GM12878 (cell line): ENCODE measurements around the gene ZYG11A. TPM values are rescaled to one million over a fixed set of nuclear protein-coding genes. Genes with fewer than 3 reads are reported as not detected.

Experiments
- ATAC-seq: fragments of 200-7000 bp; cut with Tn5 transposase; 3 replicates; pipeline ENCODE4 v1.9.1; 2020; ENCODE audit warnings: mild to moderate bottlenecking, moderate library complexity
- BruUV-seq: library from RNA; stranded (reverse); fragments of 400-500 nt; replicated peaks from 2 replicates; lab custom pipeline; 2021; lab: Mats Ljungman, UMichigan
- CTCF ChIA-PET: fragments of 300-600 bp; sonication (Branson Sonifier 250); formaldehyde crosslinking; extraction: SDS; loops from one replicate; lab custom pipeline; 2021; ENCODE audit warnings: inconsistent platforms; lab: Yijun Ruan, JAX
- POLR2A ChIA-PET: fragments of 350-600 bp; formaldehyde crosslinking; extraction: SDS; loops from one replicate; lab custom pipeline; 2021; ENCODE audit warnings: inconsistent platforms; lab: Charles Lee
- RAD21 ChIA-PET: fragments of 300-600 bp; sonication (Branson Sonifier 250); formaldehyde crosslinking; loops from one replicate; lab custom pipeline; 2023; ENCODE audit warnings: antibody characterized with exemption; ENCODE audit not compliant: unreplicated experiment; lab: Charles Lee
- SMC1A ChIA-PET: fragments of 300-600 bp; sonication (Branson Sonifier 250); formaldehyde crosslinking; loops from one replicate; lab custom pipeline; 2023; ENCODE audit not compliant: unreplicated experiment, uncharacterized antibody; lab: Charles Lee
- DNase-seq: peaks from one replicate; pipeline ENCODE4 v3.0.0-alpha.2; 2011; ENCODE audit warnings: low read depth, low spot score
- FAIRE-seq: peaks from 3 replicates; lab custom pipeline; 2011; peaks lifted over from hg19 to GRCh38; lab: Jason Lieb, UNC
- H2AFZ ChIP-seq: 2 replicates; pipeline ENCODE4 v1.6.0; 2011; ENCODE audit warnings: low read depth, low read length, control low read depth; ENCODE audit not compliant: control insufficient read depth
- H3K27ac ChIP-seq: 2 replicates; pipeline ENCODE4 v1.5.1; 2011; ENCODE audit warnings: control low read depth; ENCODE audit not compliant: control insufficient read depth, insufficient read depth
- H3K27me3 ChIP-seq, 2 experiments: replicated peaks in 1 of 2; 2 replicates each; pipeline versions ENCODE4 v1.6.0 to v1.6.1; 2011; ENCODE audit warnings: low read length in 1 of 2; ENCODE audit not compliant: control insufficient read depth in 2 of 2, insufficient read depth in 2 of 2
- H3K36me3 ChIP-seq, 2 experiments: 2 replicates each; pipeline ENCODE4 v1.5.1; 2011; ENCODE audit warnings: low read length in 1 of 2; ENCODE audit not compliant: control insufficient read depth in 2 of 2, insufficient read depth in 2 of 2
- H3K4me1 ChIP-seq: 2 replicates; pipeline ENCODE4 v1.6.1; 2011; ENCODE audit warnings: mild to moderate bottlenecking, low read length, moderate library complexity, mixed read lengths; ENCODE audit not compliant: control insufficient read depth, insufficient read depth
- H3K4me2 ChIP-seq: 2 replicates; pipeline ENCODE4 v1.6.0; 2011; ENCODE audit warnings: control low read depth; ENCODE audit not compliant: control insufficient read depth, insufficient read depth
- H3K4me3 ChIP-seq: fragments of 200-600 bp; sonication (generic); 2 replicates; pipeline ENCODE4 v1.5.1; 2016
- H3K79me2 ChIP-seq: 2 replicates; pipeline ENCODE4 v1.6.0; 2011; ENCODE audit warnings: low read length; ENCODE audit not compliant: control insufficient read depth, insufficient read depth
- H3K9ac ChIP-seq: 2 replicates; pipeline ENCODE4 v1.8.0; 2011; ENCODE audit warnings: low read length, control low read depth, mixed read lengths; ENCODE audit not compliant: control insufficient read depth, insufficient read depth
- H3K9me3 ChIP-seq: replicated peaks from 3 replicates; pipeline ENCODE4 v1.5.1; 2011; ENCODE audit warnings: mild to moderate bottlenecking, low read length; ENCODE audit not compliant: control insufficient read depth, insufficient read depth
- H4K20me1 ChIP-seq: 2 replicates; pipeline ENCODE4 v1.6.0; 2011; ENCODE audit not compliant: control insufficient read depth, insufficient read depth
- CHD1 ChIP-seq: IDR thresholded peaks from 2 replicates; pipeline ENCODE4 v1.6.1; 2012; ENCODE audit warnings: low read depth, low read length, improper control_type of control experiment
- CREB1 ChIP-seq: IDR thresholded peaks from 2 replicates; pipeline ENCODE4 v1.6.1; 2012; ENCODE audit warnings: low read depth, mild to moderate bottlenecking, inconsistent platforms
- CTCF ChIP-seq, 3 experiments: IDR thresholded peaks in 2 of 3; conservative IDR thresholded peaks in 1 of 3; 2 replicates each; pipeline ENCODE4 v1.5.1; 2011; ENCODE audit warnings: low read depth in 3 of 3, low read length in 3 of 3, mild to moderate bottlenecking in 3 of 3, control low read depth in 2 of 3, moderate library complexity in 2 of 3, inconsistent platforms in 1 of 3, mixed read lengths in 1 of 3; ENCODE audit not compliant: control insufficient read depth in 2 of 3, insufficient read depth in 1 of 3; ENCODE audit errors: extremely low read depth in 1 of 3
- E4F1 ChIP-seq: fragments of 450-650 bp; IDR thresholded peaks from 2 replicates; pipeline ENCODE4 v1.6.1; 2018; ENCODE audit warnings: borderline replicate concordance, mild to moderate bottlenecking; ENCODE audit not compliant: partially characterized antibody
- HSF1 ChIP-seq: fragments of 150-350 bp; IDR thresholded peaks from 2 replicates; pipeline ENCODE4 v1.6.1; 2014; ENCODE audit warnings: mild to moderate bottlenecking, low read depth, low read length
- JUNB ChIP-seq: IDR thresholded peaks from 2 replicates; pipeline ENCODE4 v1.6.1; 2016; ENCODE audit warnings: antibody characterized with exemption, mild to moderate bottlenecking
- LARP7 ChIP-seq: fragments of 450-650 bp; IDR thresholded peaks from 2 replicates; pipeline ENCODE4 v1.6.1; 2017; ENCODE audit warnings: mild to moderate bottlenecking
- PRDM15 ChIP-seq: fragments of 450-650 bp; formaldehyde crosslinking; IDR thresholded peaks from 2 replicates; pipeline ENCODE4 v1.4.0; 2020; ENCODE audit warnings: mild to moderate bottlenecking, moderate library complexity
- RELA ChIP-seq: fragments of 450-650 bp; IDR thresholded peaks from 2 replicates; pipeline ENCODE4 v1.8.0; 2014; ENCODE audit warnings: borderline replicate concordance; ENCODE audit not compliant: partially characterized antibody
- SIX5 ChIP-seq: IDR thresholded peaks from 2 replicates; pipeline ENCODE4 v1.6.1; 2011; ENCODE audit warnings: mild to moderate bottlenecking, low read depth, low read length, moderate library complexity; ENCODE audit not compliant: severe bottlenecking
- SKIL ChIP-seq: fragments of 450-650 bp; IDR thresholded peaks from 2 replicates; pipeline ENCODE4 v1.6.1; 2017; ENCODE audit warnings: mild to moderate bottlenecking, low read depth, inconsistent platforms; ENCODE audit not compliant: poor library complexity, severe bottlenecking
- WGBS: methylation state at CpG from one replicate; pipeline ENCODE4 v1.1.6; 2016; ENCODE audit warnings: low lambda C conversion rate; ENCODE audit not compliant: insufficient replicate concordance, insufficient coverage; ENCODE audit errors: missing lambda C conversion rate; 5-methylcytosine and 5-hydroxymethylcytosine counted together
- in situ Hi-C: fragments of 300-500 bp; cut with MboI; formaldehyde crosslinking; loops from 9 replicates; pipeline ENCODE4 v1.14.3; 2018; ENCODE audit warnings: mixed read lengths
- intact Hi-C: fragments of 100-400 bp; cut with micrococcal nuclease; formaldehyde crosslinking; loops from one replicate; pipeline ENCODE4 v1.14.2; 2022; ENCODE audit not compliant: unreplicated experiment
- polyA plus RNA-seq, 11 experiments: library from polyadenylated mRNA; depleted of rRNA in 4 of 11; unstranded in 6 of 11; stranded (reverse) in 5 of 11; fragments of >200 nt; fragmentation: Nextera tagmentation in 4 of 11; fragmentation: Illumina TruSeq in 1 of 11; extraction: Ambion mirVana in 4 of 11; extraction: Trizol in 1 of 11; gene quantifications; 1 replicate in 1 of 11; 2 replicates in 10 of 11; pipeline versions ENCODE4 v1.2.1 to v1.2.3, GENCODE V29; 2011 to 2016; ENCODE audit warnings: inconsistent platforms in 2 of 11, missing spikeins in 2 of 11, low read depth in 1 of 11
- total RNA-seq, 4 experiments: library from RNA; depleted of rRNA in 3 of 4; stranded (reverse); fragments of >200 nt in 3 of 4; fragmentation: Illumina TruSeq in 1 of 4; extraction: Trizol in 1 of 4; gene quantifications; 2 replicates each; pipeline versions ENCODE4 v1.2.1 to v1.2.3, GENCODE V29; 2013 to 2021

ZYG11A gene
- total and polyA plus RNA-seq, 10 of the 15 experiments (the other 5 are each of a cell fraction or from before 2014, with no cell fraction given) = 0.22 to 6.4 (median 0.68) TPM

- no peak for DNase-seq
- Histone ChIP-seq H3K36me3 (no peaks in the 10 kb centered on the region; a peak in 2 of 4 replicates), H3K79me2 (peaks cover 2% of the 10 kb centered on the region), H3K4me3 (no peak overlapping the region), H3K4me1 (no peaks in the 10 kb centered on the region), H3K9me3 (no peaks in the 10 kb centered on the region), H3K9ac (no peak overlapping the region), H3K4me2 (no peak overlapping the region), H4K20me1 (no peaks in the 10 kb centered on the region), H3K27ac (no peak overlapping the region), H2AFZ (no peak overlapping the region), H3K27me3 (no peaks in the 10 kb centered on the region)
- RAD21 ChIA-PET = interaction anchor here (1.2 kb wide), 1 partner anchor 10 kb away, joined by 4 read pairs; the partner anchor contains the start of gene ZYG11A
- intact Hi-C loops (no loop called here), in situ Hi-C loops (no loop called here)
- no TSS peak for BruUV-seq
- ATAC-seq = peak; percentile 16
- POLR2A ChIA-PET = interaction anchor here (1.4 kb wide), 1 partner anchor 10 kb away, joined by 5 read pairs; the partner anchor contains the start of gene ZYG11A
- FAIRE-seq = no peak
- CTCF ChIA-PET = no interaction called here
- SMC1A ChIA-PET = interaction anchor here (0.6 kb wide), 1 partner anchor 101 kb away, joined by 3 read pairs; no protein-coding TSS in a partner anchor
- WGBS = 96% methylated on average over 2 of the region's 2 CpGs
- TF ChIP-seq JUNB = no peak
- TF ChIP-seq CREB1 = no peak
- no peak for TF ChIP-seq CTCF (IDR thresholded peaks at IDR 0.05 in 2 of 3, conservative IDR thresholded peaks at IDR 0.05 in 1 of 3; ENCODE audit: control insufficient read depth in 2 of 3, extremely low read depth in 1 of 3, insufficient read depth in 1 of 3, low read depth in 3 of 3, low read length in 3 of 3)
- TF ChIP-seq HSF1 = no peak
- TF ChIP-seq CHD1 = no peak
- TF ChIP-seq E4F1 = no peak
- TF ChIP-seq RELA = no peak
- no peak for TF ChIP-seq SIX5
- no peak for TF ChIP-seq LARP7
- no peak for TF ChIP-seq PRDM15
- TF ChIP-seq SKIL = no peak
Observed at GRCh38 chr1:52852854-52853253, 10.3 kb downstream of the ZYG11A start.
